K562 (cell line): ENCODE measurements around the gene NRG3. TPM values are rescaled to one million over a fixed set of nuclear protein-coding genes. Genes with fewer than 3 reads are reported as not detected.

Experiments used
- ATAC-seq: fragments of 200-7000 bp; cut with Tn5 transposase; 3 replicates; pipeline ENCODE4 v1.9.1; 2020; ENCODE audit warnings: moderate library complexity
- BruUV-seq: library from RNA; stranded (reverse); fragments of 400-500 nt; replicated peaks from 2 replicates; lab custom pipeline; 2021; lab: Mats Ljungman, UMichigan
- CTCF ChIA-PET: fragments of 300-600 bp; formaldehyde crosslinking; extraction: SDS; loops from one replicate; lab custom pipeline; 2021; ENCODE audit warnings: low intra/inter-chr PET ratio; lab: Yijun Ruan, JAX
- POLR2A ChIA-PET: fragments of 300-600, 350-650 bp; sonication (Branson Sonifier 250); formaldehyde crosslinking; extraction: SDS; loops from one replicate; lab custom pipeline; 2021; ENCODE audit warnings: antibody characterized with exemption, inconsistent platforms; lab: Yijun Ruan, JAX
- DNase-seq, 4 experiments: peaks; one replicate each; pipeline versions ENCODE4 v3.0.0 to v3.0.0-alpha.2; 2011 to 2018; ENCODE audit warnings: low spot score in 3 of 4, mixed read lengths in 3 of 4; ENCODE audit errors: extremely low read depth in 1 of 4
- FAIRE-seq: peaks from 2 replicates; lab custom pipeline; 2011; peaks lifted over from hg19 to GRCh38; lab: Jason Lieb, UNC
- H2AFZ ChIP-seq: 2 replicates; pipeline ENCODE4 v1.6.0; 2011; ENCODE audit warnings: low read depth, low read length, control low read depth, inconsistent platforms
- H3K27ac ChIP-seq: fragments of 200-600 bp; 3 replicates; pipeline ENCODE4 v1.8.0; 2011; ENCODE audit warnings: low read depth, mild to moderate bottlenecking, control low read depth, inconsistent platforms, low read length, moderate library complexity, mixed read lengths; ENCODE audit errors: extremely low read depth
- H3K27me3 ChIP-seq, 2 experiments: fragments of 300-600 bp in 1 of 2; 2 replicates in 1 of 2; 3 replicates in 1 of 2; pipeline versions ENCODE4 v1.6.0 to v1.8.0; 2011; ENCODE audit warnings: inconsistent platforms in 2 of 2, low read length in 2 of 2, mild to moderate bottlenecking in 1 of 2, mixed read lengths in 1 of 2, moderate library complexity in 1 of 2; ENCODE audit not compliant: control insufficient read depth in 2 of 2, insufficient read depth in 2 of 2
- H3K36me3 ChIP-seq: fragments of 300-600 bp; 3 replicates; pipeline ENCODE4 v1.8.0; 2011; ENCODE audit warnings: mild to moderate bottlenecking, low read length, inconsistent platforms; ENCODE audit not compliant: control insufficient read depth, insufficient read depth
- H3K4me1 ChIP-seq, 2 experiments: fragments of 200-600 bp in 1 of 2; replicated peaks in 1 of 2; 2 replicates in 1 of 2; 3 replicates in 1 of 2; pipeline versions ENCODE4 v1.5.1 to v1.8.0; 2011; ENCODE audit warnings: inconsistent platforms in 2 of 2, low read length in 2 of 2, mild to moderate bottlenecking in 1 of 2, mixed read lengths in 1 of 2, moderate library complexity in 1 of 2; ENCODE audit not compliant: control insufficient read depth in 2 of 2, insufficient read depth in 2 of 2
- H3K4me2 ChIP-seq: 2 replicates; pipeline ENCODE4 v1.6.1; 2011; ENCODE audit warnings: low read length, control low read depth, inconsistent platforms, mixed read lengths; ENCODE audit not compliant: insufficient read depth
- H3K4me3 ChIP-seq: fragments of 200-600 bp; sonication (generic), shearing (Covaris generic); 2 replicates; pipeline ENCODE4 v1.5.1; 2016; ENCODE audit warnings: control low read depth, inconsistent platforms
- H3K79me2 ChIP-seq: fragments of 200-600 bp; 3 replicates; pipeline ENCODE4 v1.8.0; 2011; ENCODE audit warnings: low read length, inconsistent platforms; ENCODE audit not compliant: control insufficient read depth, insufficient read depth
- H3K9ac ChIP-seq, 2 experiments: 2 replicates each; pipeline versions ENCODE4 v1.6.0 to v1.6.1; 2011; ENCODE audit warnings: low read depth in 2 of 2, low read length in 2 of 2, control low read depth in 1 of 2, inconsistent platforms in 1 of 2, mild to moderate bottlenecking in 1 of 2, mixed read lengths in 1 of 2; ENCODE audit not compliant: insufficient read depth in 1 of 2
- H3K9me1 ChIP-seq: one replicate; pipeline ENCODE4 v1.6.0; 2011; ENCODE audit warnings: inconsistent platforms, mild to moderate bottlenecking, low read length, moderate library complexity; ENCODE audit not compliant: control insufficient read depth, insufficient read depth
- H3K9me3 ChIP-seq: replicated peaks from 2 replicates; pipeline ENCODE4 v1.5.1; 2011; ENCODE audit warnings: low read depth, low read length, inconsistent platforms; ENCODE audit not compliant: control insufficient read depth, insufficient read depth
- H4K20me1 ChIP-seq: replicated peaks from 2 replicates; pipeline ENCODE4 v1.6.1; 2011; ENCODE audit warnings: low read length, inconsistent platforms, mixed read lengths; ENCODE audit not compliant: control insufficient read depth, insufficient read depth
- BMI1 ChIP-seq: fragments of 150-350 bp; IDR thresholded peaks from 2 replicates; pipeline ENCODE4 v1.6.1; 2014; ENCODE audit warnings: low read length
- FOXA1 ChIP-seq: fragments of 450-650 bp; IDR thresholded peaks from 2 replicates; pipeline ENCODE4 v1.6.1; 2016; ENCODE audit warnings: mild to moderate bottlenecking, borderline replicate concordance
- NFIX ChIP-seq: fragments of 250-450 bp; sonication (Bioruptor Pico); IDR thresholded peaks from 2 replicates; pipeline ENCODE4 v1.4.0; 2020; ENCODE audit warnings: low read depth, mild to moderate bottlenecking, moderate library complexity
- RBM25 ChIP-seq: fragments of 200-400 bp; formaldehyde crosslinking; IDR thresholded peaks from 2 replicates; pipeline ENCODE4 v1.6.1; 2018; ENCODE audit warnings: low read length, low read depth, moderate library complexity; ENCODE audit not compliant: severe bottlenecking
- SREBF1 ChIP-seq: fragments of 150-350 bp; IDR thresholded peaks from 2 replicates; pipeline ENCODE4 v1.6.1; 2014; ENCODE audit warnings: antibody characterized with exemption, low read depth, low read length, borderline replicate concordance
- THAP12 ChIP-seq: fragments of 250-450 bp; sonication (Bioruptor Pico); IDR thresholded peaks from 2 replicates; pipeline ENCODE4 v1.9.0; 2021; ENCODE audit warnings: mild to moderate bottlenecking, inconsistent platforms
- ZBTB34 ChIP-seq: fragments of 250-450 bp; sonication (Bioruptor Pico); IDR thresholded peaks from 2 replicates; pipeline ENCODE4 v1.8.0; 2021; ENCODE audit warnings: mild to moderate bottlenecking, moderate library complexity
- ZNF318 ChIP-seq, 2 experiments: fragments of 450-650 bp; IDR thresholded peaks; 2 replicates each; pipeline ENCODE4 v1.6.1; 2016; ENCODE audit warnings: mild to moderate bottlenecking in 2 of 2, borderline replicate concordance in 1 of 2, low read depth in 1 of 2, moderate library complexity in 1 of 2
- ZNF551 ChIP-seq: fragments of 250-450 bp; sonication (Bioruptor Pico); IDR thresholded peaks from 2 replicates; pipeline ENCODE4 v1.5.0; 2021; ENCODE audit warnings: mild to moderate bottlenecking, moderate library complexity
- WGBS: fragments of 100-300 bp; shearing (Covaris generic); methylation state at CpG from one replicate; pipeline ENCODE4 v1.1.6; 2016; ENCODE audit warnings: low coverage, mixed read lengths; ENCODE audit not compliant: insufficient coverage; ENCODE audit errors: missing lambda C conversion rate; 5-methylcytosine and 5-hydroxymethylcytosine counted together
- in situ Hi-C: fragments of 300-500 bp; cut with MboI; formaldehyde crosslinking; loops from 4 replicates; pipeline ENCODE4 v1.15.0; 2018; ENCODE audit warnings: inconsistent platforms, mixed read lengths
- intact Hi-C: fragments of 100-400 bp; cut with micrococcal nuclease; formaldehyde crosslinking; loops from 2 replicates; pipeline ENCODE4 v1.14.2; 2022
- polyA plus RNA-seq, 8 experiments: library from polyadenylated mRNA; depleted of rRNA in 4 of 8; stranded (reverse) in 5 of 8; unstranded in 3 of 8; fragments of >200 nt; fragmentation: Nextera tagmentation in 2 of 8; fragmentation: Illumina TruSeq in 1 of 8; extraction: Ambion mirVana in 2 of 8; extraction: Trizol in 1 of 8; gene quantifications; 2 replicates each; pipeline versions ENCODE4 v1.2.1 to v1.2.3, GENCODE V29; 2011 to 2014; ENCODE audit warnings: inconsistent platforms in 1 of 8, missing spikeins in 1 of 8
- total RNA-seq, 7 experiments: library from RNA; depleted of rRNA in 6 of 7; stranded (reverse); fragments of >200 nt in 6 of 7; fragmentation: Illumina TruSeq in 2 of 7; extraction: Trizol in 2 of 7; gene quantifications; 2 replicates each; pipeline versions ENCODE4 v1.2.1 to v1.2.3, GENCODE V29; 2011 to 2021; ENCODE audit warnings: low replicate concordance in 1 of 7

NRG3 gene
- total and polyA plus RNA-seq, 9 of the 15 experiments (the other 6 are each of a cell fraction or from before 2014, with no cell fraction given) = not detected

DNA sequence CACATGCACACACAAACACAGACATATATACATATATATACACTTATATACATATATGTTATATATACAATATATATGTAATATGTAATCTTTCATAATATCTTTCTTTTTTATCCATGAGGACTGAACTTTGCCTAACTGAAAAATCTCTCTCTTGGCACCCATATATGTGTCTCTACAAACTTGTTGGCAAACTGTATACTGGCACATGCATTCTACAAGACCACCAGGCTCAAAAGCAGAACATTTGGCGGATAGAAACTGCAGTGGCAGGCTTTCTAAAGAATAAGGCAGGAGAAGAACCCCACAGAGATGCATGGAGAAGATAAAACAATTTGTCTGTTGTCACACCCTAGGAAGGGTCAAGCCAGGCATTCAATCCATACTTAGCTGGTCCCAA is 165.3 kb downstream of the NRG3 start (continued):
- TF ChIP-seq ZNF551 (CRISPR knock-in tag) (no peak), FOXA1 (no peak), NFIX (CRISPR knock-in tag) (no peak), RBM25 (no peak)

DNA sequence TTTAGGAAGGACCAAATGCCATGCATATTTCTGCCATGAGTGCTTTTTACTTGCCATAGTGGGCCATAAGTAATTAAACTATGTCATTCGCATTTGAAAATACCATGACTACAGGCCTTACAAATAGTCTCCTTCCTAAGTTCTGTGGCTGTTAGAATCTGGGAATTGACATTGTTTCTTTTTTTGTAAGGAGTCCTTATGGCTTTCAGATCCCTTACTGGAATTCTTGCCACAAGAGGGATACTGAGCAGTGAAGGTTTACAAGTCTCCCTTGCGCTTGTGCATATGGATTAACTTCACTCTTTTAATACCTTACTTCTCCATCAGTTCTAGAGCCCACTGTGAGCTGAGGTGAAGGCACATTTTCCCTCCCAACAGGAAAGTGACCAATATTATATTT is 166.0 kb downstream of the NRG3 start:
- H3K36me3 ChIP-seq = no peaks in the 10 kb centered on the region
- in situ Hi-C loops (no loop called here), intact Hi-C loops (no loop called here)
- H3K27me3 ChIP-seq = no peaks in the 10 kb centered on the region
- POLR2A ChIA-PET = no interaction called here
- FAIRE-seq (no peak), DNase-seq (no peak), ATAC-seq (no peak)
- BruUV-seq = no TSS peak
- CTCF ChIA-PET = no interaction called here
- H3K9ac ChIP-seq = no peak overlapping the region
- H3K9me1 ChIP-seq = no peaks in the 10 kb centered on the region
- H2AFZ ChIP-seq = no peak overlapping the region
- no peak overlapping the region for H3K27ac ChIP-seq
- H3K9me3 ChIP-seq = no peaks in the 10 kb centered on the region; the same call in 1 of the 2 replicates
- no peak overlapping the region for H3K4me2 ChIP-seq
- WGBS = 0% methylated on average over 2 of the region's 2 CpGs
- H3K79me2 ChIP-seq = no peaks in the 10 kb centered on the region
- no peaks in the 10 kb centered on the region for H3K4me1 ChIP-seq
- H4K20me1 ChIP-seq = no peaks in the 10 kb centered on the region
- no peak overlapping the region for H3K4me3 ChIP-seq
- TF ChIP-seq THAP12 (CRISPR knock-in tag) (no peak), ZBTB34 (no peak), BMI1 (no peak), SREBF1 (no peak), ZNF318 (IDR thresholded peaks at IDR 0.05; ENCODE audit: borderline replicate concordance in 1 of 2, low read depth in 1 of 2) (no peak)
